Inflammatory macrophage treated with lipopolysaccharide for 4 hours (primary cell): ENCODE results near the gene PYCR2.
A peak's percentile ranks its signal among the peaks of the same experiment; 100 is the strongest.
"Not testable (repeated sequence)": the region's sequence is repeated elsewhere in the genome, so short reads cannot be mapped to it uniquely, and the experiment has no call there.

Experiments
- DNase-seq: peaks from one replicate; pipeline ENCODE4 v3.0.0-alpha.2; 2020

The PYCR2 gene

DNA sequence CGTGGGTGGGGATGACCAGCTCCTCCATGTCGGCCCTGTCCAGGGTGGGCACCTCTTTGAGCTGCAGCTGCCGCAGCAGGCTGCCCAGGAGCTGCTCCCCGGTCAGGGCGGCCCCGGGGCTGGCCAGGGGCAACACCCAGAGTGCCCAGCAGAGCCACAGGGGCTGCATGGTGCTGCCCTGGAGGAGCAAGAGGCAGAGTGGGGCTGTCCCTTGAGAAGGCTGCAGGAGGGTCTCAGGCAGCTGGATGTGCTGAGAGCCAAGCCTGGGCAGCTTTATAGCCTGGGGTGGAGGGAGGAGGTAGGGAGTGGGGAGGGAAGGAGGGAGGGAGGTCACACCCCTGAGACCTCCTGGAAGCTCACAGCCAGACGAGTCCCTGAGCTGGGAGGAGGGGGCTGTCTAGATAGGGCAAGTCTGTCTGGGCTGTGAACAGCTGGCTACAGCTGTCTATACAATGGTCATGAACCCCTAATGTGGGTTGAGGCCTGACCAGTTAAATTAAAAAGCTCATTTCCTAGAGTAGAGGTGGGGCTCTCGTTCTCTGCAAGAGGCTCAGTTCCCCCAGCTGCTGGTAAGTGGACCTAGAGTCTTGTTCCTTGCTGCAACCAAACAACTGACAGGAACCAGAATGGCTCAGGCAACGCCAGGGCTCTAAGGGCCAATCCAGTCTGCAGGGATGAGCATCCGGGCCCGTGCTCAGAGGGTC lies 35.0 kb downstream of the PYCR2 start, which contains the start of gene LEFTY1:
TSS of gene LEFTY1 (minus strand) at position 249 of the 704 bp plus-strand sequence. CDS start at position 169, 80 bp downstream.
- no peak for DNase-seq

DNA sequence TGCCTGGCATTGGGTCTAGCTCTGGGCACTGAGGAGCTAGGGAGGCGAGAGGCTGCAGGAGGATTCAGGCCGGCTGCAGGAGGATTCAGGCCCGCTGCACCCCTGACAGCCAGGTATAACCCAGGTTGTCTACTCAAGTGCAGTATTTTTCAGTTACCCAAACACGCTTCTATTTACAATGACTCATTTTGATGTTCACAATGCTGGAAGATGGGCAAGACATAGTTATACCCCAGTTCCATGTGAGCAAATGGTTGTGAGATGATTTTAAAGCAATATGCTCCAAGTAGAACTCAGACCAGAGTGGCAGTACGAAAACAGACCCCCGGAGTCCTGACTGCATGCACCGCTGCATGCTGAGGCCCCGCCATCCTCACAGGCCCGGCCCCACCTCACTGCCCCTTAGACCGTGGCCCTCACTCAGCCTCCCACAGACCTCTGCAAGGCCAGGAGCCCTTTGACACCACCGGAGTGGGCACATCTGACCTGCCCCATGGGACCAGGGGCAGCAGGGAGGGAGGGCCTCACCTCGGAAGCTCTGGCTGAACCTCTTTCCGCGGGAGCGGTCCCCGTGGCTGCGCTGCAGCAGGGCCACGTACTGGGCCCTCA lies 35.7 kb downstream of the PYCR2 start:
- no peak for DNase-seq

DNA sequence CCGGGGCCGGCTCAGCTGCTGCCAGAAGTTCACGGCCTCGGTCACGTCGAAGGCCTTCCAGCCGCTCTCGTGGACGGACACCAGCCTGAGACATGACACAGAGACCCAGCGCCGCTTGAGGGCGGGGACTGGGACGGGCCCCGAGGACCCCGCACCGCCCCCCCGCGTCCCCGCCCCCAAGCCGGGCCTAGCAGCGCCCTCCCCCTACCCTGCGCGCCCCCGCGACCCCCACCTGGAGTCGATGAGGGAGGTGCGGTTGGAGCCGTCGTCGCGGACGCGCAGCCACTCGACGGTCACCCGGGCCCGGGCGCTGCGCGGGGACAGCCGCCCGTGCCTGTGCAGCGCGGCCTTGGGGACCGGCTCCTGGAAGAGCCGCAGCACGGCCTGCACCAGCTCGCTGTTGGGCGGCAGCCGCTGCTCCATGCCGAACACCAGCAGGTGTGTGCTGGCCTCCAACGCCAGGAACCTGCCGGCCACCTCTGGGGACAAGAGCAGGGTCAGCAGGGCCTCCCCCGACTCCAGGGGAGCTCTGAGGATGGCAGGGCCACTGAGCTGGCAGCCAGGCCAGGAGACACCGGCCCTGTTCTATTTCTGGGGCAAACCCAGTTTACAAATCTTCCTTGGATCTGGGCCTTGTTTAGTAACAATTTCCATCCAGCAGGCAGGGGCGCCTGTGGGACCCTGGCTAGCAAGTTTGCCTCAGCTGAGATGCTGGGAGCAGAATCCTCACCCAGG lies 36.3 kb downstream of the PYCR2 start:
- not testable (repeated sequence) for DNase-seq

DNA sequence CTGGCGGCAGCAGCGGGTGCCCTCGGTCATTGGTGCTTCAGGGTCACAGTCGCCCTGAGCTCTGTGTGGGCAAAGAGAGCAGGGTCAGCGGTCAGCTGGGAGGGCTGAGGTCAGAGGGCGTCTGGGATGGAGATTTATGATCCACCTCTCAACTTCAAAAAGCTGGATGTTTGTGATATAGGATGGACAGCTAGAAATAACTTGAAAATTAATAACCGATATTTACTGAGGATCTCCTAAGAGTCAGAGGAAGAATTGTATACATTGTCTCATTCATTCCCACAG lies 37.1 kb downstream of the PYCR2 start:
- no peak for DNase-seq

DNA sequence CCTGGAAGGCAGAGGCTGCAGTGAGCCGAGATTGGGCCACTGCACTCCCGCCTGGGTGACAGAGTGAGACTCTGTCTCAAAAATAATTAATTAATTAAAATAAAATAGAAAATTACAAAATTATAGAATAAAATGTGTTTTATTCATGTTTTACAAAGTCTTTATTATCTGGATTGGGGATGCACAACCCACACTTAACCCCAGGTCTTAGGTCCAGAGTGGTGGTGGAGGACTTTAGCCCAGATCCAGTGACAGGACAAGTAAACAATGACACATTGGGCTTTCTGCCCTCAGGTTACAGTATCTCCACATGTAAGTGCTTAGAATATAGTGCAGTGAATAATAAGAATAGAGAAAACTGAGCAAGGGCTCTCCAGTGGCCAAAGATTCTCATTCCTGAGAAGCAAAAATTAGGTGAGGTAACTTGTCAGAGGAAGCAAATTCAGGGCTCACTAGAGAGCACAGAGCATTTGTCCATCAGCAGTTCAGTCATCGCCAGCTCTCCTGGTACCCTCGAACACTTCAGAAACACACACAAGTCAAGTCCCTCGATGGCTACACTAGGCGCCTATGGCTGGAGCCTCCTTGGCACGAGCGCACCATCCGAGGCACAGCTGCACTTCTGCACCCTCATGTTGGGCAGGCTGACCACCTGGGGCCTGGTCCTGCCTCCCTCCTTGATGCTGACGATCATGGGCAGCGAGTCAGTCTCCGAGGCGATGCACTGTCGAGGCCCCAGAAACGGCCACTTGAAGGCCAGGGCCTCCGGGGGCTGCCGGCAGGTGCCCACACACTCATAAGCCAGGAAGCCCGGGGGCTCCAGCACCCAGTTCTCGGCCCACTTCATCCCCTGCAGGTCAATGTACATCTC lies 37.7 kb downstream of the PYCR2 start:
- no peak for DNase-seq

DNA sequence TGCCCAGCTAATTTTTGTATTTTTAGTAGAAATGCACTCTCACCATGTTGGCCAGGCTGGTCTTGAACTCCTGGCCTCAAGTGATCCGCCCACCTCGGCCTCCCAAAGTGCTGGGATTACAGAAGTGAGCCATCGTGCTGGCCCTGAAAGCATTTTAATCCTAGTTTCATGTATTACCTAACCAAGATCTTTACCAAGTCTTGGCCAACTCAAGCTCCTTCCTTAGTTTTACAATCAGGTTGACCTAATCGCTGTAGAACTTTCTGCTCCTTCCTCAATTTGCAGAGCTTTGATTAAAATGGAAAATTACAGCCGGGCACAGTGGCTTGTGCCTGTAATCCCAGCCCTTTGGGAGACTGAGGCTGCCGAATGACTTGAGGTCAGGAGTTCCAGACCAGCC lies 38.7 kb downstream of the PYCR2 start:
- DNase-seq, result peak; percentile 89

DNA sequence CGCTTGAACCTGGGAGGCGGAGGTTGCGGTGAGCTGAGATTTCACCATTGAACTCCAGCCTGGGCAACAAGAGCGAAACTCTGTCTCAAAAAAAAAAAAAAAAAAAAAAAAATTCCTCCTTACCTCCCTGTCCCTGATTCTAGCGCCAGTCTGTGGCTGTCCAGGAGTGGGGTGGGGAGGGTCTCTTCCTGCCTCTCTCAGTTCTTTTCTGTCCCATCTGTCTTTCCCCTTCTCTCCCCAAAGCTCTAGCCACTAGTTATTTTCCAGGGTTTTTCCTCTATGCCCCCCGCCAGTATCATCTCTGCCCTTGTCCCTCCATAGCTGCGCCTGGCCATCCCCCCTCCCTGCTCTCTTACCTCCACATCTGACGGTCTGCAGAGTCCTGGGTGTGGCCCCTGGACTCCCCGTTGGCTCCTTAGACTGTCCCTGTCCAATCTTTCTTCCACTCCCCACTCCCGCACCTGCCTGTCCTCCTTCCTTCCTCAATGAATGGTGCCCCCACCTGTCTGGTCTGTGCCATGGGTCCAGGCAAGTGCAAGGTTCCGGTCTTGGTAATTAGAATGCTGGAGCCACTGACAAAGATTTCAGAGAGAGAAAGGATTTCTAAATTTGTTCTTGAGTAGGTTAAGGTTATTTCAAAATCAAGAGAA lies 40.3 kb downstream of the PYCR2 start:
- DNase-seq, result no peak

DNA sequence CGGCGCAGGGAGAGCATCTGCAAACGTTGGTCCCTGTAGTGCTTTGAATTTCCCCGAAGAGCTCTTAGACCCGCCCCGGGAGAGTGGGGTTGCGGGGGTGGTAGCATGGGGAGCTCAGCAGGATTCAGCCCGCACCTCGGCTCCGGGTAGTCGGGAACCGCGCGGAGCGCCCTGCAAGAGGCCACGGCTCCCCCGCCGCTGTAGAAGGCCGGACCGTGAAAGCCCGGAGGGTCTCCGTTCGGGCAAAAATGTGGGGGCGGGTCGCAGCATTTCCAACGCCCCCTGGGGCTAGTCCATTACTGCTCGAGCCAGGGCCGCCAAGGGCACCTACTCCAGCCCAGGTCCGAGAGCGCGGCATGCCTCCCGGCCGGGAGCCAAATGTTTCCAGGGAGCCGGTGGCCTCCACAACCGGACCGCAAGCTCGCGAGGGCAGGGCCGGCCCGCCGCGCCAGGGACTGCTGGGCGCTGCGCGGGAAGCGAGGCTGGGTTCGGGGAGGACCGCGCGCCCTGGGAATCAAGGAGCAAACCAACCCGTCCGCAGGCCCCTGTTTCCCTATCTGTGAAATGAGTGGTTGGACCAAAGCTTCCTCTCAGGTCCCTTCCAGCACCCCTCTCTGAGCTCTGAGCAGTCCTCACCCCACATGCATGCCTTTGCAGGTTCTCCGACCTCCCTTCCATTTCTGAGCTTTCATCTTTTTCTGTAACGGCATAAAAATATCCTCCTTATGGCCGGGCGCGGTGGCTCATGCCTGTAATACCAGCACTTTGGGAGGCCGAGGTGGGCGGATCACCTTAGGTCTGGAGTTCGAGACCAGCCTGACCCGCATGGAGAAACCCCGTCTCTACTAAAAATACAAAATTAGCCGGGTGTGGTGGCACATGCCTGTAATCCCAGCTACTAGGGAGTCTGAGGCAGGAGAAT lies 41.1 kb downstream of the PYCR2 start:
- peak; percentile 29 for DNase-seq

DNA sequence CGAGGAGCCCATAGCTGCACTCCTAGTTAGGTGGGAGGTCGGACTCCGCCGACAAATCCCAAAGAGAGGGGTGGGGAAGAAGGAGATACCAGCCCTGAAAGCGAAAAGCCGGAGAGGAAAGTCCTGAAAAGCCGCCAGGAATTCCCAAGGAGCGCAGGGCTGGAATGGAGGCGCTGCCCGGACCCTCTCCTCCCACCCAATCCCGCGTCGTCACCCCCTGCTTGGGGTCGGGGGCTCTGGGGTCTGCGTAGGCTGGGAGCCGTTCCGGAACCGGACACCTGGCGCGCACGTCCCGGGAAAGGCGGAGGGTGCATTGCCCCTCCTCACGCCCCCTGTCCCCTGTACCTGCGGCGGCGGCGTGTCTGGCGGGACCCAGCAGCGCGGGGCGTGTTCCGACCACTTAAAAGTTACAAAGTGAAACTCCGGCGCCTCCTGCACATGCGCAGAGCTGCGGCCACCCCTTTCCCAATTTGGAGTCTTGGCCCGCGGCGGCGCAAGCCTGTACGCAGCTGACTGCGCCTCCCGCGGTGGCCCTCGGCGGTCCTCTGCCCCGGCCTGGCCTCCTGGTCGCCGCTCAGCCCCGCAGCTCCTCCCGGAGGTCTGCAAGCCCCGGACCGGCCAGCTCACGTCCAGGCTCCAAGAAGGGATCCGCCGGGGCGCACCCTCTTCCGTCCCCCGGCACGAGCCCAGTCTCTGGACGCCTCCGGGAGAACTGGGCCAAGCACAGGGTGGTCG lies 41.9 kb downstream of the PYCR2 start, which contains the start of gene TMEM63A:
TSS of gene TMEM63A (minus strand) at position 422 of the 735 bp plus-strand sequence. CDS start 4,800 bp downstream, outside the sequence.
- DNase-seq, result peak; percentile 94

DNA sequence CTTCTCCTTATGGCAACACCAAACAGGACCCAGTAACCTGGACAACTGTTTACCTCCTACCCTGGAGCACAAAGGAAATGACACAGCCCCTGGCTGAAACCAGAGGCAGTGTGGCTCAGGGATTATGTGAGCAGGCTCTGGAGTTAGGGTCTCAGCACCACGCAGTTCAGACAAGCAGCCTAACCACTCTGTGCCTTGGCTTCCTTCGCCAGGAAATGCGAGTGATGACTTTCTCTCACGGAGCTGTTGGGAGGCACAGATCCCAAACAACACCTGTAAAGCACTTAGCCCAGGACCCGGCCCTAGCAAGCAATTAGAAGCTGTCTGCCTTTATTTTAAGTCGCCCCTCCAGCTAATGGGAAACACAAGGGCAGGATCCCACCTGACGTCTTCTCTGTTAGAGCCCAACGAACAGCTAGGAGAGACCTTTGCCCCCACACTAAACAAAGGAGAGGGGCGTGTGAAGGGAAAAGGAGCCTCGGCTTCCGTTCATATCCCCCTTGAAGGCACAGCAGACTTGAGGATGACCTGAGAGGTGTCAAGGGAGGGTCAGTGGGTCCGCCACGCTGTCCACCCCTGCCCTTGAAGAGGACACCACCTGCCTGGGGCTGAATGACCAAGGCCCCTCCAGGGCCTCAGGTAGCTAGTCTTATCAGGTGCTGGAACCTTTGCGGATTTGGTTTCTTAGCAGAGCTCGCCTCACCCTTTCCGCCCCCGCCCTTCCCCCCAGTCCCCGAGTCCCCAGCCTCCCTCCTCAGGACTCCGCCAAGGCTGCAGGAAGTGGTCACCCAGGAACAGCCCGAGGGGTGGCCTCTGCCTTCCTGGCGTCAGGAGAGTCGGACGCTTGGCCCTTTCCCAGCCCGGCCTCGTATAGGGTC lies 42.7 kb downstream of the PYCR2 start:
- peak; percentile 56 for DNase-seq

DNA sequence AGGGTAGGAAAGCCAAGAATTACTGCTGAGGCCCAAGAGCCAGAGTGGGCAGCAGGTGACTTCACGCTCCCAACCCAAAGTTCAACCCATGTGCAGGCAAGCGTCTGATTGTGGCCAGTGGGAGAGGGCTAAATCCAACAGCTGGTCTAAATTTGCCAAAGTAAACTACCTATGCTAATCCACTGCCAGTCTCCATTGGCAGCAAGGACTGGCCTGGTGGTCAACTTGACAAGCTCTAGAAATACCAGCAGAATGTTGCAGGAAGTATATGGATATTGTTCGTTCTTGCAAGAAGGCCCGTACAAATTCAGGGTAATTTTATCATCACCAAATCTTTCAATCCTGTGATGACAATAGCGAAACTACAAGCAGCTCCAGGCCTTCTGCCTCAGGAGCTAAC lies 43.4 kb downstream of the PYCR2 start:
- DNase-seq, result no peak

DNA sequence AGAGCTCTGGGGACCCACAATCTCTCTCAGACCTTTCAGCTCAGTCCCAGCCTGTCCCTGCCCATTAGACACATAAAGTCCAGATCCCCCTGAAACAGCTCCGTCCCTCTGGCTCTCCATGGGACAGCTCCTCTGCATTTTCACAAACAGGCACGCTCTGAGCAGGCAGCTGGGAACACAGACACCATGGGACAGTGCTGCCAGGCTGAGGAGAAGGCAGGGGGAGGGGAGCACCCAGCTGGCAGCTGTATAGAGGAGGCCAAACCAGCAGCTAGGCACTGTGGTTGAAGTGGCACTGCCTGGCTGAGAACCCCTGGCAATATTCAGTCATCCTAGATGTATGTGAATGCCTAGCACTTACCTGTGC lies 43.8 kb downstream of the PYCR2 start:
- DNase-seq, result no peak

DNA sequence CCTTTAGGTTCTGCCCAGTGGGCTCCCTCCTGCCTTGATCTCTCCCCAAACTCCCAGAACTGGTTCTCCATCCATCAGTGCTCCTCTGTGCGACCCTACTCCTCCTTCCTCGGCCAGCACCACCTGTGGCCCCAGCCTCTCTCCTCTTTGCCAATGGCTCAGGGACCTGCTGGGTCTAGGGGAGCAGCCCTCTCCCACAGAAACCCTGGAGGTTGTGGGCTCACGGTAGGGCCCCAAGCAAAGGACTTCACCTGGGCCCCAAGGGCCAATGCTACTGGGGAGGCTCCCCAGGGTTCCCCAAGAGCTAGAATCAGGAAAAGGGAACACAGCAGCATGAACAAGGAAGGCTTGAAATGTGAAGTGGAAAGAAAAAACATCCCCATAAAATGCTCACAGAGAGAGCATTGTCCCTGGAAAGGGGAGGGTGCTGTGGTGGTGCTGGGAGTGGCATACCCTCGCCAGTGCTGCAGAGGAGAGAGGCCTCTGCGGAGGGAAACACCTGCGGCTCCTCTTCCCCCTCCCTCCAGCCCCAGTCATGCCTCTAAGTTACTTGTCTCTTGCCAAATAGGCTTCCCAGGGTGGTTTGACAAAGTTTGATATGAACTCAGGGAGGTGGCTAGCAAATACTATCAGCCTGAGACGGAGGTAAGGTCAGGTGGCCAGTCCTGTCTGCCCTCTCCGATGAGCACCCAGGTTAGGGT lies 44.4 kb downstream of the PYCR2 start:
- DNase-seq, result no peak

DNA sequence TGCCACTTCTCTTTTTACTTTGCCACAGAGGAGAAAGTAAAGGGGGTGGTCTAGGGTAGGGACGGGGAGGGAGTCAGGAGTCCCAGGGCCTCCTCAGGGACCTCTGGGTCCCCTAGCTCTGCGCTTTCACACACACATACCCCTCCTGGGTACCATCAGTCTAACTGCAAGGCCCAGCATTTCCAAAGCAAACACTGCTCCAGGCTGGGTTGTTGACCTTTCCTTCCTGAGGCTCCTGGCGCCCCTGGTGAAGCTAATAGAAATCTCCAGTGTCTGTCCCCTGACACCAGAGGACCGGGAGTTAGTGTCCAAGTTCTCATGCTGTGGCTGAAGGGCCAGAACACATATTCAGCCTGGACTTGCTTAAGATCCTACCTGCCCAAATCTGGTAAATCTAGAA lies 45.8 kb downstream of the PYCR2 start:
- DNase-seq, result no peak

DNA sequence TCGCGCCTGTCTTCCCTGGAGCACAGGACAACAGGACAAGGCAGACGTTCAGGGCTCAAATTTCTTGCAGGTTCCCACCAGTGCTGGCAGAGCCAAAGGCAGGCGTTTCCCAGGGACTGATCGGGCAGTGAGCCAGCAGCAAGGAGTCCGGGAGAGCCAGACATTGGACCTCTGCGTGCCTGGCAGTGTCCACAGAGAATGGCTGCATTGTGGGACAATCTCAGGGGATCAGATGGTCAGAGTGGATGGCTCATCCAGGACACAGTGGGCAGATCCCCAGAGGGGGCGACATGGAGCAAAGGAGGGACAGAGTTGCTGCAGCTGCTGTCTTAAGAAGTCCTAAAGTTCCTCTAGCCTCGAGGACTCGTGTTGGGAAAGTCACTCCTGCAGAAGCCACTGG lies 46.5 kb downstream of the PYCR2 start:
- DNase-seq, result peak; percentile 60

DNA sequence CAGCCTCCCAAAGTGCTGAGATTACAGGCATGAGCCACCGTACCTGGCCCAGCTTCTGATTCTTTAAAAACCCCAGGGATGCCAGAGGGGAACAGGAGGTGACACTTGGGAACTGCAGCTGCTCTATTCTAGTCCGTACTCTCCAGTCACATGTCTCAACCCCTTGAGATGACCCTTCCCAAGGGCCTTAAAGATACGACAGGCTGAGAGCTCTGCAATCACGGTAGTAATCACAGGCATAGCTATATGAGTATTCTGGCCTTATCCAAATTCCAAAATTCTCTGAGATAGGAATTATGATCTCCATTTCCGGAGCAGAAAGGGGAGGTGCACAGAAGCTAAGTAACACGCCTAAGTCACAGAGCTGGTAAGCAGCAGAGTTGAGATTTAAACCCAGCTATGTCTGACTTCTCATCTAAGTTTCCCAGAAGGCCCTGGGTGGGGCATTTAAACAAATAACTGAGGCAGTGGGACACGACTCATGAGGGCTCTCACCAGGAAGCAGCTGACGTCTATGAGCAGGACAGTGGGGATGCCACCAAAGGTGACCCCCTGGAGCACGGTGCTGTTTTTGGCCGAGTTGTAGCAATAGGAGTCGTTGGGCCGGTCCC lies 47.0 kb downstream of the PYCR2 start:
- DNase-seq, result no peak

DNA sequence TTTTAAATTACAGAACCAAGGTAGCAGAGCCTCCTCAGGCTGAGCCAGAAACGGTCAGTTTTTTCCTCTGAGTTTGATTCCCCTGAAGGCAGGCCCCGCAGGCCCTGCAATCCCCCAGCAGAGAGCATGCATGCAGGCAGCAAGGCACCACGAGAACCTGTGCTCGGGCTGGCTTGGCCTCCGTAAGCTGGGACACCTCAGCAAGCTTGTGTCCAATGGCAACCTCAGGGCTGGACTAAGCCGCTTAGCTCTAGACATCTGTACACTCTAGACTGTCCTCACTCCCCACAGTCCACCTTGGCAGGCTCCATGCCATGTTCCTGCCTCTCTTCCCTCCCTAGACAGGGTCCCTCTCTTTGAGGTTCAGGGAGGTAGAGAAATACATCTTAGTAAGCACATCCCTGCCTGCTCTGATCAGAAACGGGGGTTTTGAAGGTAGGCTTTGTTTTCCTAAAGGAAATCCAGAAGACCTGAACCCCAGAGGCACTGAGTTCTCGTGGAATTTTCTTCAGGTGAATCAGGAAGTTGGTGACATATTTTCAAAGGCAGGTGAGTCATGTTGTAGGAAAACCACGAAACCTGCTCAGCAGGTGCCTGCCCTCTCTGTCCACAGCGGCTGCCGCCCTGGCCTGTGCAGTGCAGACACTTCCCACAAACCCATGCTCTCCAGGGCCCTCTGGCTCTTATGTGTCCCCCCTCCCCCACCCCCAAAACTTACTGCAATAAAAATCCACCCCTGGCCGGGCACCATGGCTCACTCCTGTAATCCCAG lies 48.8 kb downstream of the PYCR2 start:
- DNase-seq, result no peak

DNA sequence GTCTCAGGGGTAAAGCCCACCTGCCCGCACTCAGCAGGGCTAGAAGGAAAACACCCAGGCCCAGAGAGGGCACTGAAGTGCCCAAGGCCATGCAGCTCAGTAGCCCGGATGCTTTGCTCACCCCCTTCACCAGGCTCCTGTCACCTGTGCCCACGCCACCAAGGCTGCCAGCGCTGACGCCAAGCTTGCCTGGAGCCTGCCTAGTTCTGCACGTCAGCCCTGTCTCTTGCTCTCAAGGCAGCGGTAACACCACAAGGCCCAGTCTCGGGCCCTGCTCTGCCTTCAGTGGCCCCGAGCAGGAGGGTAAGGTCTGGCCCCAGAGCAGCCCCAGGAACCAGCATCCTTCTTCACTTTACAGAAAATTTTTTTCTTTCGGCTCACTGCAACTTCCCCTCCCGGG lies 49.6 kb downstream of the PYCR2 start:
- no peak for DNase-seq
